Mammary epithelial cell (primary cell): ENCODE data around the gene MTG2.

Source experiments
- CTCF ChIP-seq, 2 donors: IDR thresholded peaks in 1 of 2; conservative IDR thresholded peaks in 1 of 2; 2 replicates each; pipeline ENCODE4 v1.5.1; 2011 to 2012; ENCODE audit warnings: inconsistent platforms in 2 of 2, low read length in 2 of 2, mild to moderate bottlenecking in 2 of 2, control low read depth in 1 of 2, low read depth in 1 of 2; ENCODE audit not compliant: insufficient read depth in 1 of 2; ENCODE audit errors: extremely low read depth in 1 of 2
- EZH2 ChIP-seq: IDR thresholded peaks from 2 replicates; pipeline ENCODE4 v1.6.1; 2012; ENCODE audit warnings: low read length, inconsistent platforms, borderline replicate concordance

DNA sequence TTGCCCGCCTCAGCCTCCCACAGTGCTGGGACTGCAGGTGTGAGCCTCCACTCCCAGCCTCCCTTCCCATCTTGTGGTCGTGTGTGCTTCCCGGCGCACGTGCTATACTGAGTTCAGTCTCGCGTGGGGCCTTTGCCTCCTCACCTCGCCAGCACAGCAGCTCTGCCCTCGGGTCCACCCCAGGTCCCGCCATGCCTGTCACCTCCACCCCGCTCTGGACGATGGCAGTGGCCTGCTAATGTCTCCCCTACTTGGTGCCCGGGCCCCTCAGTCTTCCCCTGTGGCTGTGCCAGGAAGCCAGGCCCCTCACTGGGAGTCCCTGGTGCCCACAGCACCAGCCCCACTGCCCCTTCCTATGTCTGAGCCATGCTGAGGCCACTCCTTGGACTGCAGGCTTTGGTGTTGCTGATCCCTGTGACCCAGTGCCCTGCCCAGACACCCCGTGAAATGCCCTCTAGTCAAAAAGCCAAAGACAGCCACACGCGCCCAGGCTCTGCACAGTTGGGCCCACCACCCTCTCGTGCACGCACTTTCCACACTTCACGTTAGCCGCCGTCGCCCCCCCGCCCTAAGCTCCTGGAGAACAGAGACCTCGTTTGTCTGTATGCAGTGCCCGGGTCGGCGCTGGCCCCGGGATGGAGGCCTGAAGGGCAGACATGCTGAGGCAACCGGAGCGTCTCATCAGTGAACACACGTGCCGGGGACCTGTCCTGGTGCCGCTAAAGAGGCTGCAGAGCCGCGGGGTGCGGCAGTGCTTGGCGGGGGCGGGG lies 23.0 kb downstream of the MTG2 start:
- no peak for TF ChIP-seq CTCF (conservative IDR thresholded peaks at IDR 0.05 in 1 of 2, IDR thresholded peaks at IDR 0.05 in 1 of 2; ENCODE audit: extremely low read depth in 1 of 2, insufficient read depth in 1 of 2, low read depth in 1 of 2, low read length in 2 of 2)
- TF ChIP-seq EZH2: no peak
